PFSK-1 (cell line): ENCODE data around the gene FBN3.

Source experiments
- FOXP2 ChIP-seq: optimal IDR thresholded peaks from 2 replicates; pipeline ENCODE3; 2011; ENCODE audit warnings: borderline replicate concordance, control low read depth, inconsistent platforms; ENCODE audit not compliant: insufficient read depth; ENCODE audit errors: extremely low read length, extremely low read depth
- POLR2AphosphoS5 ChIP-seq: IDR thresholded peaks from 2 replicates; pipeline ENCODE4 v1.6.1; 2012; ENCODE audit warnings: low read depth, mild to moderate bottlenecking, control low read depth, low read length, moderate library complexity
- SIN3A ChIP-seq: IDR thresholded peaks from 2 replicates; pipeline ENCODE4 v1.6.1; 2012; ENCODE audit warnings: mild to moderate bottlenecking, low read length, moderate library complexity, borderline replicate concordance; ENCODE audit not compliant: insufficient read depth
- TAF1 ChIP-seq: IDR thresholded peaks from 2 replicates; pipeline ENCODE4 v1.6.1; 2012; ENCODE audit warnings: low read length, control low read depth, borderline replicate concordance; ENCODE audit not compliant: insufficient read depth
- TF ChIP-seq, protein P1 (sequence below), 2 experiments: IDR thresholded peaks; 2 replicates each; pipeline versions ENCODE4 v1.6.1 to v1.8.0; 2011 to 2012; ENCODE audit warnings: low read depth in 2 of 2, low read length in 2 of 2, control low read depth in 1 of 2, inconsistent platforms in 1 of 2, mild to moderate bottlenecking in 1 of 2, moderate library complexity in 1 of 2; ENCODE audit not compliant: insufficient read depth in 1 of 2

The FBN3 gene

DNA sequence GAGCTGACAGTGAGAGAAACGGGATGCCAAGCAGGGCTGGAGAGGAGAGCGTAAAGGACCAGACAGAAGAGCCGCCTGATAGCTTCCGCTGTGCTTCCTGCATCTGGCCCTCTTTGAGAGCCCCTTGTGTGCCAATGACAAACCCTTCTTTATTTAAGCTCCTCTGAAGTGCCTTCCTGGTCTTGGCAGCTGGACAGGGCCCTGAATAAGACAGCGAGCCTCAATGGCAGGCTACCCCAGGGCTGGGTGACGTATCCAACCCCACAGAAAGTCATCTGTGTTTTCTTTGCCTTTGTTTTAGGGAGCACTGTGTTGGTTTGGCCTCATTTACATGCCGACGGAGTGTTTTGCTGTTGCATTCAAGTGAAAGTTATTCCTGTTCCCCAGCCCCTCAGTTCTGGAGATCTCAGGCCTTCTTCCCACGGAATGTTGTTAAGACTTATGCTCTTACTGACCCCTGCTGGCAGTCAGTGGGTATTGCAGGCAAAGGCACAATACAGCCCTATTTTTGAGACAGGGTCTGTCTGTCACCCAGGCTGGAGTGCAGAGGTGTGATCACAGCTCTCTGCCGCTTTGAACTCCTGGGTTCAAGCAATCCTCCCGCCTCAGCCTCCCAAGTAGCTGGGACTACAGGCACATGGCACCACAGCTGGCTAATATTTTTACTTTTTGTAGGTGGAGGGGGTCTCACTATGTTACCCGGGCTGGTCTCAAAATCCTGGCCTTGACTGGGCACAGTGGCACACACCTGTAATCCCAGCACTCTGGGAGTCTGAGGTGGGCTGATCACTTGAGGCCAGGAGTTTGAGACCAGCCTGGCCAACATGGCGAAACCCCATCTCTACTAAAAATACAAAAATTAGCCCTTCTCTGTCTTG is 80.1 kb downstream of the FBN3 start:
- TF ChIP-seq POLR2AphosphoS5: no peak
- TF ChIP-seq SIN3A: no peak
- no peak for TF ChIP-seq FOXP2
- TF ChIP-seq, protein P1, sequence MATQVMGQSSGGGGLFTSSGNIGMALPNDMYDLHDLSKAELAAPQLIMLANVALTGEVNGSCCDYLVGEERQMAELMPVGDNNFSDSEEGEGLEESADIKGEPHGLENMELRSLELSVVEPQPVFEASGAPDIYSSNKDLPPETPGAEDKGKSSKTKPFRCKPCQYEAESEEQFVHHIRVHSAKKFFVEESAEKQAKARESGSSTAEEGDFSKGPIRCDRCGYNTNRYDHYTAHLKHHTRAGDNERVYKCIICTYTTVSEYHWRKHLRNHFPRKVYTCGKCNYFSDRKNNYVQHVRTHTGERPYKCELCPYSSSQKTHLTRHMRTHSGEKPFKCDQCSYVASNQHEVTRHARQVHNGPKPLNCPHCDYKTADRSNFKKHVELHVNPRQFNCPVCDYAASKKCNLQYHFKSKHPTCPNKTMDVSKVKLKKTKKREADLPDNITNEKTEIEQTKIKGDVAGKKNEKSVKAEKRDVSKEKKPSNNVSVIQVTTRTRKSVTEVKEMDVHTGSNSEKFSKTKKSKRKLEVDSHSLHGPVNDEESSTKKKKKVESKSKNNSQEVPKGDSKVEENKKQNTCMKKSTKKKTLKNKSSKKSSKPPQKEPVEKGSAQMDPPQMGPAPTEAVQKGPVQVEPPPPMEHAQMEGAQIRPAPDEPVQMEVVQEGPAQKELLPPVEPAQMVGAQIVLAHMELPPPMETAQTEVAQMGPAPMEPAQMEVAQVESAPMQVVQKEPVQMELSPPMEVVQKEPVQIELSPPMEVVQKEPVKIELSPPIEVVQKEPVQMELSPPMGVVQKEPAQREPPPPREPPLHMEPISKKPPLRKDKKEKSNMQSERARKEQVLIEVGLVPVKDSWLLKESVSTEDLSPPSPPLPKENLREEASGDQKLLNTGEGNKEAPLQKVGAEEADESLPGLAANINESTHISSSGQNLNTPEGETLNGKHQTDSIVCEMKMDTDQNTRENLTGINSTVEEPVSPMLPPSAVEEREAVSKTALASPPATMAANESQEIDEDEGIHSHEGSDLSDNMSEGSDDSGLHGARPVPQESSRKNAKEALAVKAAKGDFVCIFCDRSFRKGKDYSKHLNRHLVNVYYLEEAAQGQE (IDR thresholded peaks at IDR 0.05; ENCODE audit: insufficient read depth in 1 of 2, low read depth in 2 of 2, low read length in 2 of 2): no peak
- TF ChIP-seq TAF1: no peak

DNA sequence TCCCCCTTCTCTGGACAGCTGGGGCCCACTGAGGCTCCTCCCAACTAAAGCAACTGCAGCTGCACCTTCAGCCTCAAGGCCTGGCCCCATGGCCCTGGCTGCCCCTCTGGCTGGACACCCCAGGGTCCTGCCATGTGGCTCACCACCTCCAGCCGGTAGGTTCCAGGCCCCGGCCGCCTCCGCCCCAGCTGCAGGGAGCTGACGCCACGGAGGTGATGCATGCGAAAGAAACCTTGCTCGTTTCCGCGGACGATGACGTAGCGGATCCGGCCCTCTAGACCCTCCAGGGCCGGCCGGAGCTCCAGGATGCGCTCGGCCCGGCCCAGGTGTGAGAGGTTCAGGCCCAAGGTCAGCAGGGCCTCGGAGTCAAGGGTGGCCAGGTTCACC is 83.5 kb downstream of the FBN3 start:
- TF ChIP-seq POLR2AphosphoS5 (no peak), FOXP2 (no peak), TAF1 (no peak), SIN3A (no peak)
- TF ChIP-seq, protein P1 (IDR thresholded peaks at IDR 0.05; ENCODE audit: insufficient read depth in 1 of 2, low read depth in 2 of 2, low read length in 2 of 2): no peak

DNA sequence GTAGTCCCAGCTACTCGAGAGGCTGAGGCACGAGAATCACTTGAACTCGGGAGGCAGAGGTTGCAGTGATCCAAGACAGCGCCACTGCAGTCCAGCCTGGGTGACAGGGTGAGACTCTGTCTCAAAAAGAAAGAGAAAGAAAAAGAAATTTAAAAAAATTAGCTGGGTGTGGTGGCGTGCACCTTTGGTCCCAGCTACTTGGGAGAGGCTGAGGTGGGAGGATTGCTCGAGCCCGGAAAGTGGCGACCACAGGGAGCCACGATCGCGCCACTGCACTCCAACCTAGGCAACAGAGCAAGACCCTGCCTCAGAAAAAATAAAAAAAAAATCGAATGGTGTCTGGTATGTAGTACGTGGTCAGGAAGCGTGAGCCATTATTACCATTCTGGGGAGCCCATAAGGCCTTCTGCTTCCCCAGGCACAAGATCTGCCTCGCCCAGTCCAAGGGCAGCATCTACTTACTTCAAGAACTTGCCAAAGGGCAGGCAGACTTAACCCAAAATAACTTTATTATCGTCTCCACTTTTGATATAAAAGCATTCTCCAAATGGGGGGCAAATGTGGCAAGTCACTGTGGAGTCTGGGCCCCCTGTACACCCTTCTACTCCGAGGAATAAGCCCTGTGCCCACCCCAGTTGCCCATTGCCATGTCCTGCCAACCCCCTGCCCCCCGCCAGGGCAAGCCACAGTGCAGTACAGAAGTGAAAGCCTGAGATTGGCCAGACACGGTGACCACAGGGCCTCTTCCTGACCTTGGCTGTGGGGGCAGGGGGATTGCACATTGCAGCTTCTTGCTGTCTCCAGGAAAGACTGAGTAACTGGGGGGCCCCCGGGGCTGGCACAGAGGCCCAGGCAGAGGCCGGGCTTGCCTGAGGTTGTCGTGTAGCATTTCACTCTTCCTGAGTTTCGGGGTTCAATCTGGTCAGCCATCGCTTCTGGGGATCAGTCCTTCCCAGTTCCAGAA is 84.2 kb downstream of the FBN3 start:
- TF ChIP-seq FOXP2 (no peak), SIN3A (no peak), POLR2AphosphoS5 (no peak), TAF1 (no peak)
- TF ChIP-seq, protein P1 (IDR thresholded peaks at IDR 0.05; ENCODE audit: insufficient read depth in 1 of 2, low read depth in 2 of 2, low read length in 2 of 2): no peak

DNA sequence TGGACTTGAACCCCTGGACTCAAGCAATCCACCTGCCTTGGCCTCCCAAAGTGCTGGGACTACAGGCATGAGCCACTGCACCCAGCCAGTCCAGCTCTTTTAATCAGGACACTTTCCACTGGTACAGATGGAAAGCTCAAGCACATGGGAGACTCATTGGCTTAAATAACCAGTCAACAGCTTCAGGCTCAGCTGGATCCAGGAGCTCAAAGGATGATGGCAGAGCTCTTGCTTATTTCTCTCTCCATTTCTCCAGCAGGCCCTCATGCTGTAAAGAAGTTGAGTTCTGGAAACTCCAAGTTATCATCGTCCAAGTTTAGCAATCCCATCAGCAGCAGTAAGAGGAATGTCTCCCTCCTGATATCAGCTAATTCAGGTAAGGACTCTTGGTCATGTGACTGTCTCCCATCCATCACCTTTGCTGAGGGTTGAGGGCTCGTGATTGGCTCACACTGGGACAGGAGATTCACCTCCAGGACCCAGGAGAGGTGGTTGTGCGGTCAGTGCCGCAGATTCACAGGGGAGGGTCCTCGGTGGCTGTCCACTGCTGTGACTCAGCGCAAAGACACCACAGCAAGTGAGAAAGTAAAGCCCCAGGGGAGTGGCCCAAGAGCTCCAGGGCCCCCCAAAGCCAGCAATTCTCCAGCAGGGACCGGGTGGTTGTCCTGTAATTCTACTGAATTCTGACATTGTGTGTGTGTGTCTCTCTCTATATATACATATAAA is 91.7 kb downstream of the FBN3 start:
- no peak for TF ChIP-seq FOXP2
- TF ChIP-seq POLR2AphosphoS5: no peak
- TF ChIP-seq TAF1: no peak
- TF ChIP-seq, protein P1 (IDR thresholded peaks at IDR 0.05; ENCODE audit: insufficient read depth in 1 of 2, low read depth in 2 of 2, low read length in 2 of 2): no peak
- no peak for TF ChIP-seq SIN3A
